G401.6 (cell line): Measurements from ENCODE around the gene FRA10AC1.

Experiments
- FAIRE-seq: peaks from 2 replicates; lab custom pipeline; 2012; peaks lifted over from hg19 to GRCh38; lab: Jason Lieb, UNC

Gene FRA10AC1

DNA sequence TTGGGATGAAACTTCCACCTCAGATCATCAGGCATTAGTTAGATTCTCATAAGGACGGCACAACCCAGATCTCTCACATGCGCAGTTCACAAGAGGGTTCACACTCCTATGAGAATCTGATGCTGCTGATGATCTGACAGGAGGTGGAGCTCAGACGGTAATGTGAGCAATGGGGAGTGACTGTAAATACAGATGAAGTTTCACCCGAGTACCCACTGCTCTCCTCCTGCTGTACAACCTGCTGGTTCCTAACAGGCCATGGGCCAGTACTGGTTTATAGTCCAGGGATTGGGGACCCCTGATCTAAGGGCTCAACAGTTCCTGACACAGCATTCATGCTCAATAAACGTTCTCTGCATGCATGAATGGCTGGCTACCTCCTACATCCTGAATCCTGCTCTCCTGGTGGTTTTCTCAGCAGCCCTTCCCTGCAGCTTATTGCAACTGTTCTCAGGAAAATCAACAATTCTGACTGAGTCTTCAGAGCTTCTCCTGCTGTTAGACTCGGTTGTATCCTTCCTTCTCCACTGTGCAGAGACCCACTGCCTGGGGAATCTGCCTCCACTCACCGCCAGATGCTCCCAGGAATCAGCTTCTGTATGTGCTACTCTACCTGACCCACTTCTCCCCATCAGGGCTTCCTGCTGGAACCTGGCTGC, 72.6 kb downstream of the FRA10AC1 start:
- FAIRE-seq, result no peak

DNA sequence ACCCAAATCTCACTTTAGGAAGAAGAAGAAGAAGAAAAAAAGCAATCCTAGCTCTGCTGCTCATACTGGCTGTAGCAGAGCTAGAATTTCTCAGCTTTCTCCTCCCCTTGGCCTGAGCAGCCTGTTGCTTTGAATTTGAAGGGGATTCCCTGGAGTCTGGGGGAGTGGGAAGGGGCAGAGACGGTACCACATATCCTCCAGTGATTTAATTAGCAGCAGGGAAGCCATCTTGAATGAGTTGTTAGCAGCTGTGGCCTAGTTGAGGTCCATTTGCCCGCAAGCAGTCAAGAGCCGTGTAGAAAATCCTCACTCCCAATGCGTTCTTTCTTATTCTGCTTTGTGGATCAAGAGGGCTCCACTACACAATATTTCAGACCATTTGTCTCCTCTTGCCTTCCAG, 73.5 kb downstream of the FRA10AC1 start:
- FAIRE-seq, result no peak

DNA sequence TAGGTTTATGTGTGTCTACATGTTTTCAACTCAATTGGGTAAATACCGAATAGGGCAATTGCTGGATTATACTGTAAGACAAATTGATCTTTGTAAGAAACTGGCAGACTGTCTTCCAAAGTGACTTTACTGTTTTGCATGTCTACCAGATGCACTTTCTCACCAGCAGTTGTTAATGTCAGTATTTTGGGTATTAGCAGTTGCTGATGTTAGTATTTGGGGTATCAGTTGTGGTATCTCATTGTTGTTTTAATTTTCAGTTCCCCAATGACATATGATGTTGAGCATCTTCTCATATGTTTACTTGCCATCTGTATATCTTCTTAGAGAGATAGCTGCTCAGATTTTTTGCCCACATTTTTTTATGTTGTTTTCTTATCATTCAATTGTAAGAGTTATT, 79.5 kb downstream of the FRA10AC1 start:
- no peak for FAIRE-seq

DNA sequence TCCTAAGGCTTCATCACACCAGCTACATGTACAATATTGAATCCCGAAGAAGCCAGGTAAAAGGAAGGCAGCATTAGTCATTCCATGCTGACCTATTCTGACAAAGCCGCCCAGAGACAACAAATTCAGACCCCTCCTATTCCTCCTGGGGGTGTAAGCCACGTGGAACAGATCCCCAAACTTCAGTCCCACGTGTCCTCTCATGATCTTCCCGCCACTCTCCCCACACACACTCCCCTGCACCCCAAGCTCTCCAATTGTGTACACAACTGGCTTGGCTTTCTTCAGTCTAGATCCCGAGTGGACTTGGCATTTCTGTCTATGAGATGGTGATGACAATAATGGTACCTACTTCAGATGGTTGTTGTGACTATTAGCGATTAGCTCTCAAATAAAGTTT, 81.5 kb downstream of the FRA10AC1 start:
- FAIRE-seq, result no peak
